GM21526 (cell line): ENCODE data around the gene CR1.
"Not testable (repeated sequence)": the region's sequence is repeated elsewhere in the genome, so short reads cannot be mapped to it uniquely, and the experiment has no call there.

Source experiments
- ATAC-seq: cut with Tn5 transposase; IDR thresholded peaks from one replicate; pipeline ENCODE4 v1.9.1; 2021; ENCODE audit warnings: moderate library complexity; ENCODE audit not compliant: unreplicated experiment, low FRiP score

The CR1 gene

GRCh38 chr1:207502726-207503125 is 6.8 kb downstream of the CR1 start:
- no peak for ATAC-seq

DNA sequence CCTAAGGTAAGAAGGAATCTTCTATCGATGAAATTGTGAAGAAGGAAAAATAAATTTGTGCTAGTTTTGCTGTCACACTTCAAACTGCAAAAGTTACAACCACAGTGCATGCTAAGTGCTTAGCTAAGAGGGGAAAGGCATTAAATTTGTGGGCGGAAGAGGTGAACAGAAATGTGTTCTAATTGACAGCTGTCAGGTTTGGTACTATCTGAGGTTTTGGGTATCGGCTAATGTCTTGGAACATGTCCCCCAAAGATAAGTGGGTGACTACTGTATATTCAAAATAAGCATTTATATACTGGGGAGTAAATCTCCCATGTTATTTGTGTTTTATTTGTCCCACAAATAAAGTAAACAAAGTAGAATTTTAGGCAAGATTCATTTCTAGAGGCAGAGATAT is 8.0 kb downstream of the CR1 start:
- no peak for ATAC-seq

- ATAC-seq: no peak
These were observed 8.5 kb downstream of the CR1 start for GRCh38 chr1:207504438-207504837.

DNA sequence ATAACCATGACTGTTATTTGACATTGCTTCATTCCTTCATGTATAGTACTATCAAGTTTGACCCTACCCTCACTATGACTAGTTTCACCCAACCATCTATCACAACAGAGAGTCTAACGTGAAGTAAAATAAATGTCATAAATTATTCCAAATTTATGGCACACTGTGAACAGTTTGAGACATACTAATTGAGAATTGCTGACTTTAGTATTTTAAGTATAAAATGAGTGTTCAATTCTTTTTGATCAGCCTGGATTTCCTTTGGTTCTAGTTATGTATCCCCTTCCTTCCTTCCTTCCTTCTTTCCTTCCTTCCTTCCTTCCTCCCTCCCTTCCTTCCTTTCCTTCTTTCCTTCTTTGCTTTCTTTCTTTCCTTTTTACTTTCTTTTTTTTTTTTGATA is 14.5 kb downstream of the CR1 start:
- no peak for ATAC-seq

GRCh38 chr1:207514890-207515289 is 18.9 kb downstream of the CR1 start:
- no peak for ATAC-seq

- ATAC-seq: no peak
These were observed 20.8 kb downstream of the CR1 start for GRCh38 chr1:207516729-207517128.

GRCh38 chr1:207518608-207519236 is 22.8 kb downstream of the CR1 start:
- ATAC-seq: no peak

DNA sequence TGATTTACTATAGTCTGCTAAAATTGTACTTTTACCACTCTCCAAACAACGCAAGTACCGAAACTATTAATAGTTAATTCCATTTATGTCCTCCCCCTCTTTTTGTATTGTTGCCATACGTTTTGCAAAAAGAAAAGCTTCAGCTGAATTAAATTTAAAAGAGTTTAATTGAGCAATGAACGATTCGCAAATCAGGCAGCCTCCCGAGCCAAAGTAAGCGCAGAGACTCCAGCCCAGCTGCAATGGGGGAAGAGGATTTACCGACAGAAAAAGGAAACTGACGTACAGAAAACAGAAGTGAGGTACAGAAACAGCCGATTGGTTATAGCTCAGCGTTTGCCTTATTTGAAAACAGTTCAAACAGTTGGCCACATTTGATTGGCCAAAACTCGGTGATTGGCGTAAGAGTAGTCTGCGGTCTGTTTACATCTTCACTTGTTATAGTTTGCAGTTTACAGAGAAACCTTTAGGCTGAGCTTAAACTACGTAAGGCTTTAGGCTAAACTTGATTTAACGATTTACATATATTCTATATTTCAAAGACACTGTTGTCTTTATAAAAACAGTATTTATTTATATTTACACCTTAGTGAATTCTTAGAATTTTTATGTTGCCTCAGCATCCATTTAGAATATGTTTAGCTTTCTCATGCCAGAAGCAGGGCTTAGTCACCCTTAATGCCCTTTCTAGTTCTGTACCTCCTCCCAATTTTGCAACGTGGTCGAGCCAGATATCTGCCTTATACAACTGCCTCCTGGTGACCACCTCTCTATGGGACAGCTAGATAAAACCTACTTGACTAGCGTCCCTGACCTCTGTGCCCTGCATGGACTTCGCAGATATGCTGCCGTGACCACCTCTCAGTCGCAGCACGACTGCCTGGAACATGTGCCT is 23.8 kb downstream of the CR1 start:
- no peak for ATAC-seq

DNA sequence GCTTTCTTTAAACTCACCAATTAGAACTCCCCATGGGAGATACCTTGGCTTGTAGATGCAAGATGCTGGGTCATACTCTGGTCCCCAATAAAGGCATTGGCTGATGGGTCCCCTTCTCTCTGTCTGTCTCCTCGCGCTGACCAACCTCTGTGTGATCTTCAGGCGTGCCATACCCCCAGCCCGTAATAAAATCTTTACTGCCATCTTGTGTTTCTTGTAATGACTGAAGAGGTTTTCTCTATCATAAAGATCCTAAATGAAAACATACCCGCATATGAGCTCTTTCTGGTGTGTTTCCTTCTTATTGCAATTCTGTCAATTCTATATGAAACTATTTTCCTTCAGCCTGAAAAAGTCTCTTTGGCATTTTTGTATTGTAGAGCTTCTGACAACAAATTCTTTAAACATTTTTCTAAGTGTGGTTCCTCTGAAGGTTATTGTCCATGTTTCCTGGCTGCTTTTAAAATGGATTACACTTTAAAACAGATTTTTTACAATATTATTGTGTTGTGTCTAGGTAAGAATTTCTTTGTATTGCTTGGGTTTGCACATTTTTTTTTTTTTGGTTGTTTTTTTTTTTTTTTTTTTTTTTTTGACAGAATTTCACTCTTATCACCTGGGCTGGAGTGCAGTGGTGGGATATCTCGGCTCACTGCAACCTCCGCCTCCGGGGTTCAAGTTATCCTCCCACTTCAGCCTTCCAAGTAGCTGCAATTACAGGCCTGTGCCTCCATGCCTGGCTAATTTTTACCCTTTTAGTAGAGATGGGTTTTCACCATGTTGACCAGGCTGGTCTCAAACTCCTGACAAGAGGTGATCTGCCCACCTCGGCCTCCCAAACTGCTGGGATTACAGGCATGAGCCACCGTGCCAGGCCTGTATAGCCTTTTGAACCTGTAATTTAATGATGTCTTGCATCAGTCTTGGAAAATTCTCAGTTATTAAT is 24.7 kb downstream of the CR1 start:
- not testable (repeated sequence) for ATAC-seq

GRCh38 chr1:207525239-207525638 is 29.3 kb downstream of the CR1 start:
- not testable (repeated sequence) for ATAC-seq

DNA sequence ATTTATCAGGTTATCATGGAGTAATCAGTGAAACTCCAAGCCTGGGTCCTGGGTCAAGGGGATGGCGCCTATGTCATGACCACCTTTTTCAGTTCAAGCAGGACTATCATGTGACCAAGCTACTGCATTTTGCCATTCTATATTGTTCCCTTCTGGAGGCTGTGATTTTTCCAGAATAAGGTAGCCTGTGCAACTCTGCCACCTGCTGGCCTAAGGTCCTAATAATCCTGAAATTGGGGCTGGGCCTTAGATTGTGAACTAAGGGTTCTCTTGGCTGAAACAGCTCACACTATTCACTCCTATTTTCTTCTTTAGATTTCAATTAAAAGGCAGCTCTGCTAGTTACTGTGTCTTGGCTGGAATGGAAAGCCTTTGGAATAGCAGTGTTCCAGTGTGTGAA is 32.4 kb downstream of the CR1 start:
- ATAC-seq: not testable (repeated sequence)

DNA sequence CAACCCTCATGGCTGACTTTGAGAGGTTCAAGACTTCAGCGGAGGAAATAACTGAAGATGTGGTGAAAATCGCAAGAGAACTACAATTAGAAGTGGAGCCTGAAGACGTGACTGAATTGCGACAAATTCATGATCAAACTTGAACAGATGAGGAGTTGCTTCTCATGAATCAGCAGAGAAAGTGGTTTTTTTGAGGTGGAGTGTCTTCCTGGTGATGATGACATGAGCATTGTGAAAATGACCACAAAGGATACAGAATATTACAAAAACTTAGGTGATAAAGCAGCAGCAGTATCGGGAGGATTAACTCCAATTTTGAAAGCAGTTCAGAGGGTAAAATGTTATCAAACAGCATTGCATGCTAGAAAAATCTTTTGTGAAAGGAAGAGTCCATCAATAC is 40.3 kb downstream of the CR1 start:
- not testable (repeated sequence) for ATAC-seq

- not testable (repeated sequence) for ATAC-seq
These were observed 50.9 kb downstream of the CR1 start for GRCh38 chr1:207546677-207547357.

- not testable (repeated sequence) for ATAC-seq
These were observed 58.9 kb downstream of the CR1 start for GRCh38 chr1:207554823-207555222.

GRCh38 chr1:207565546-207566468 is 69.8 kb downstream of the CR1 start:
- ATAC-seq: no peak

DNA sequence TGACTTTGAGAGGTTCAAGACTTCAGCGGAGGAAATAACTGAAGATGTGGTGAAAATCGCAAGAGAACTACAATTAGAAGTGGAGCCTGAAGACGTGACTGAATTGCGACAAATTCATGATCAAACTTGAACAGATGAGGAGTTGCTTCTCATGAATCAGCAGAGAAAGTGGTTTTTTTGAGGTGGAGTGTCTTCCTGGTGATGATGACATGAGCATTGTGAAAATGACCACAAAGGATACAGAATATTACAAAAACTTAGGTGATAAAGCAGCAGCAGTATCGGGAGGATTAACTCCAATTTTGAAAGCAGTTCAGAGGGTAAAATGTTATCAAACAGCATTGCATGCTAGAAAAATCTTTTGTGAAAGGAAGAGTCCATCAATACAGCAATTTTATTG is 76.0 kb downstream of the CR1 start:
- ATAC-seq: not testable (repeated sequence)

GRCh38 chr1:207573074-207573473 is 77.1 kb downstream of the CR1 start:
- ATAC-seq: not testable (repeated sequence)

DNA sequence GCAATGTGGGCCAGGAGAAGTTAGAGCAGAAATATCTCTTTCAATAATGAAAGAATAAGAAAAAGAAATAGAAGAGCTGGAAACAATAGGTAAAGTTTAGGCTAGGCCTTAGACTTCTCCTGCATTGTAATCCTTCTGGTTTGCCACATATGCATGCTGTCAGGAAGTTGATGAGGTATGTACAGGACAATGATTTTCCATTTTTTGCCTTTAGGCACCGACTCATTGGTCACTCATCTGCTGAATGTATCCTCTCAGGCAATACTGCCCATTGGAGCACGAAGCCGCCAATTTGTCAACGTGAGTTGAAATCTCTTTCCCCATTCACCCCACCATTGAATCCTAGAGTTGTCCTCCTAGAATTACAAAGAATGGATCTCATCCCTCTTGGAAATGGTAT is 79.4 kb downstream of the CR1 start:
- not testable (repeated sequence) for ATAC-seq

DNA sequence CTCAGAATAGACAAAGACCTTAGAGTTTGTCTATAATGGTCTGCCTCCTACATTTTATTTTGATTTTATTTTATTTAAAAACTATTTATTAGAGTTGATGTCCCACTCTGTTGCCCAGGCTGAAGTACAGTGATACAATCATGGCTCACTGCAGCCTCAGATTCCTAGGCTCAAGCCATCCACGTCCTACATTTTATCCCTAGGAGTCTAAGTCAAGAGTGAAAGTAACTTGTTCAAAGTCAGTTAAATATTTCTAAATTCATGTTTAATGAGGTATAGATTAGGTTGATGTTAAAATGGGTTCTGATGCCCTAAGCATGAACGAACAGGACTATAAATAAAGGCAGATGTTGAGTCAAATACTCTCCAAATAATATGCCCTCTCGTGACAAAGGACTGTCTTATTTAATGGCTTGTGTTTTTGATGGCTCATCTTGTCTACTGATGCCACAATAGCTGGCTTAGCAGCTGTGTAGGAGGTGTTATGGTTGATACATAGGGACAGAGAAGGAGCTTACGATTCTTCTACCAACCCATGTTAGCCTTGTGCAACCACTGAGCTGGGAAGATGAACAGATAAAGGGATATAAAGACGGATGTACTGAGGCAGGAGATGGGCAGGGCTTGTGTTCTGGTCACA is 83.0 kb downstream of the CR1 start:
- ATAC-seq: no peak
